Endothelial cell of umbilical vein (primary cell): Measurements from ENCODE around the gene ZMIZ1. TPM values are rescaled to one million over a fixed set of nuclear protein-coding genes. Genes with fewer than 3 reads are reported as not detected.

Experiments used
- BruUV-seq: library from RNA; stranded (reverse); fragments of 400-500 nt; replicated peaks from 2 replicates; lab custom pipeline; 2021; lab: Mats Ljungman, UMichigan
- CTCF ChIA-PET: fragments of 300-600, 350-600 bp; sonication (Branson Sonifier 250); formaldehyde crosslinking; loops from one replicate; lab custom pipeline; 2021; ENCODE audit warnings: antibody characterized with exemption, inconsistent platforms; lab: Charles Lee
- POLR2A ChIA-PET: fragments of 300-600, 350-600 bp; sonication (Branson Sonifier 250); formaldehyde crosslinking; loops from one replicate; lab custom pipeline; 2021; ENCODE audit warnings: antibody characterized with exemption, inconsistent platforms; lab: Charles Lee
- DNase-seq: peaks from one replicate; pipeline ENCODE4 v3.0.0-alpha.2; 2011; ENCODE audit warnings: low read depth, low spot score
- FAIRE-seq: peaks from 2 replicates; lab custom pipeline; 2011; peaks lifted over from hg19 to GRCh38; lab: Jason Lieb, UNC
- H2AFZ ChIP-seq: 2 replicates; pipeline ENCODE4 v1.6.0; 2012; ENCODE audit warnings: low read depth, low read length, control low read depth, inconsistent platforms
- H3K27ac ChIP-seq: 2 replicates; pipeline ENCODE4 v1.5.1; 2011; ENCODE audit warnings: low read depth, mild to moderate bottlenecking, control low read depth, low read length, moderate library complexity; ENCODE audit not compliant: insufficient read depth
- H3K27me3 ChIP-seq, 2 experiments: 2 replicates each; pipeline versions ENCODE4 v1.6.0 to v1.6.1; 2011; ENCODE audit warnings: low read length in 2 of 2, mixed read lengths in 1 of 2; ENCODE audit not compliant: control insufficient read depth in 2 of 2, insufficient read depth in 2 of 2
- H3K36me3 ChIP-seq, 2 experiments: 2 replicates in 1 of 2; 3 replicates in 1 of 2; pipeline ENCODE4 v1.5.1; 2011; ENCODE audit warnings: low read length in 2 of 2, mild to moderate bottlenecking in 1 of 2, moderate library complexity in 1 of 2; ENCODE audit not compliant: control insufficient read depth in 2 of 2, insufficient read depth in 2 of 2; ENCODE audit errors: extremely low read depth in 1 of 2
- H3K4me1 ChIP-seq: 3 replicates; pipeline ENCODE4 v1.5.1; 2011; ENCODE audit warnings: mild to moderate bottlenecking, low read length; ENCODE audit not compliant: control insufficient read depth, insufficient read depth; ENCODE audit errors: extremely low read depth
- H3K4me2 ChIP-seq: 2 replicates; pipeline ENCODE4 v1.6.1; 2011; ENCODE audit warnings: low read length, control low read depth, mixed read lengths; ENCODE audit not compliant: insufficient read depth
- H3K4me3 ChIP-seq, 3 experiments: fragments of 200-600 bp in 1 of 3; sonication (generic), shearing (Covaris generic) in 1 of 3; replicated peaks in 1 of 3; 2 replicates each; pipeline ENCODE4 v1.5.1; 2011 to 2016; ENCODE audit warnings: control low read depth in 3 of 3, low read length in 3 of 3, mild to moderate bottlenecking in 2 of 3, inconsistent platforms in 1 of 3, low read depth in 1 of 3, moderate library complexity in 1 of 3; ENCODE audit not compliant: insufficient read depth in 1 of 3
- H3K79me2 ChIP-seq: 2 replicates; pipeline ENCODE4 v1.6.0; 2012; ENCODE audit warnings: low read length, inconsistent platforms; ENCODE audit not compliant: control insufficient read depth, insufficient read depth
- H3K9ac ChIP-seq: replicated peaks from 2 replicates; pipeline ENCODE3; 2011; ENCODE audit warnings: low read length, control low read depth; ENCODE audit not compliant: insufficient read depth; ENCODE audit errors: extremely low read depth
- H3K9me1 ChIP-seq: replicated peaks from 3 replicates; pipeline ENCODE4 v1.6.0; 2011; ENCODE audit warnings: mild to moderate bottlenecking, low read length; ENCODE audit not compliant: control insufficient read depth, insufficient read depth; ENCODE audit errors: extremely low read depth
- H3K9me3 ChIP-seq: replicated peaks from 2 replicates; pipeline ENCODE4 v1.5.1; 2012; ENCODE audit warnings: low read length, inconsistent platforms; ENCODE audit not compliant: control insufficient read depth, insufficient read depth
- H4K20me1 ChIP-seq: replicated peaks from 2 replicates; pipeline ENCODE3; 2011; ENCODE audit warnings: mild to moderate bottlenecking, low read length; ENCODE audit not compliant: control insufficient read depth, insufficient read depth; ENCODE audit errors: extremely low read depth
- EZH2 ChIP-seq: IDR thresholded peaks from 2 replicates; pipeline ENCODE4 v1.6.1; 2012; ENCODE audit warnings: borderline replicate concordance, low read depth, mild to moderate bottlenecking, moderate library complexity, low read length, inconsistent platforms; ENCODE audit not compliant: severe bottlenecking
- FOS ChIP-seq: IDR thresholded peaks from 2 replicates; pipeline ENCODE4 v1.6.1; 2011; ENCODE audit warnings: mild to moderate bottlenecking, low read length, moderate library complexity, borderline replicate concordance; ENCODE audit not compliant: insufficient read depth
- GATA2 ChIP-seq: IDR thresholded peaks from 2 replicates; pipeline ENCODE4 v1.7.0; 2011; ENCODE audit warnings: low read depth, mild to moderate bottlenecking, moderate library complexity, mixed read lengths, low read length; ENCODE audit not compliant: insufficient read length, insufficient read depth
- JUN ChIP-seq: IDR thresholded peaks from 2 replicates; pipeline ENCODE4 v1.6.1; 2011; ENCODE audit warnings: borderline replicate concordance, low read depth; ENCODE audit not compliant: insufficient read length, insufficient read depth
- MYC ChIP-seq: IDR thresholded peaks from one replicate; pipeline ENCODE4 v1.6.1; 2011; ENCODE audit warnings: mild to moderate bottlenecking, low read depth, low read length
- POLR2A ChIP-seq: IDR thresholded peaks from 2 replicates; pipeline ENCODE4 v1.6.1; 2012; ENCODE audit warnings: low read depth, mild to moderate bottlenecking, control low read depth, low read length
- POLR2AphosphoS5 ChIP-seq: IDR thresholded peaks from 2 replicates; pipeline ENCODE4 v1.6.1; 2012; ENCODE audit warnings: low read depth, mild to moderate bottlenecking, control low read depth, low read length, moderate library complexity; ENCODE audit not compliant: insufficient read depth
- dilution Hi-C: fragments of 300-500 bp; cut with MboI; formaldehyde crosslinking; loops from one replicate; pipeline ENCODE4 v1.15.0; 2019; ENCODE audit warnings: low sequenced_read_pairs; ENCODE audit not compliant: extremely low pct_ligation_motif_present
- intact Hi-C: fragments of 100-400 bp; cut with micrococcal nuclease; formaldehyde crosslinking; loops from one replicate; pipeline ENCODE4 v1.10.0; 2022
- polyA plus RNA-seq, 4 experiments: library from polyadenylated mRNA; depleted of rRNA in 3 of 4; stranded (reverse) in 3 of 4; unstranded in 1 of 4; fragments of >200 nt; gene quantifications; 2 replicates each; pipeline versions ENCODE4 v1.2.1 to v1.2.3, GENCODE V29; 2011 to 2012; ENCODE audit warnings: missing spikeins in 1 of 4
- total RNA-seq: library from RNA; stranded (reverse); gene quantifications from 2 replicates; pipeline ENCODE4 v1.2.3, GENCODE V29; 2021
- TF ChIP-seq, protein P1 (sequence below): IDR thresholded peaks from 2 replicates; pipeline ENCODE4 v1.6.1; 2011; ENCODE audit not compliant: insufficient read depth, insufficient read length
- TF ChIP-seq, protein P2 (sequence below), 2 donors: IDR thresholded peaks; 1 replicate in 1 of 2; 2 replicates in 1 of 2; pipeline ENCODE4 v1.5.1; 2011; ENCODE audit warnings: low read length in 2 of 2, mild to moderate bottlenecking in 2 of 2, moderate library complexity in 2 of 2, control low read depth in 1 of 2, inconsistent platforms in 1 of 2, low read depth in 1 of 2; ENCODE audit not compliant: insufficient read depth in 1 of 2; ENCODE audit errors: extremely low read depth in 1 of 2

ZMIZ1 gene
- total and polyA plus RNA-seq, 2 donors (not counting 3 experiments of a cell fraction or from before 2014, with no cell fraction given) = 12.5 to 46.7 TPM

DNA sequence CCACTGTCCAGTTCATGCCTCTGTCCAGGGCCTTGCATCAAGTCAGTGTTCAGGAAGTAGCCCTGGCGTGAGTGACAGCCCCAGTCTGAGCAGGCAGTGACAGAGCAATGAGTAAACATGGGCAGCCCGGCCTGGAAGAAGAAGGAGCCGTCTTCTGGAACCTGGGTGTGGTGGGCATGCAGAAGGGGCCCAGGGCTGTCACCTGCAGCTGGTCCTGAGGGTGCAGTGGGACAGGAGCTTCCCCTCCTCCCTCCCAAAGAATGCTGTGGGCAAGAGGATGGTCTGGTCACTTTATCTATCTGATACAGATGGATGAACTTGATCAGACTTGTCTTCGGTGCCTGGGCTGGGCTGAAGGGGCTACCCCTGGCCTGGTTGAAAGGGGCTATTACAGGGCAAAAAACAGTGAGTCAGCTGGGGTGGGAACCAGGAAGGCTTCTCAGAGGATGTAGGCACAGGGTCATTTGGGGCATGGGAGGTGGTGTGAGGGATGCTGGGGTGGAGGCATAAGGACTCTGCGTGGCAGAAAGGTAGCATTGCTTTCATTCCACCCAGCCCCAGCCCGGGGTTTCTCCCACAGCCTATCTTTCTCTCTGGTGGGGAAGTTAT, 235.8 kb downstream of the ZMIZ1 start:
- H4K20me1 ChIP-seq = no peaks in the 10 kb centered on the region
- BruUV-seq = no TSS peak
- H3K4me1 ChIP-seq = no peaks in the 10 kb centered on the region
- POLR2A ChIA-PET = no interaction called here
- no peak for FAIRE-seq
- H3K4me3 ChIP-seq = no peak overlapping the region
- peaks cover 10 to 87% of the 10 kb centered on the region in 2 experiments for H3K36me3 ChIP-seq
- TF ChIP-seq MYC = no peak
- TF ChIP-seq POLR2AphosphoS5 = no peak
- TF ChIP-seq FOS = no peak
- TF ChIP-seq, protein P1, sequence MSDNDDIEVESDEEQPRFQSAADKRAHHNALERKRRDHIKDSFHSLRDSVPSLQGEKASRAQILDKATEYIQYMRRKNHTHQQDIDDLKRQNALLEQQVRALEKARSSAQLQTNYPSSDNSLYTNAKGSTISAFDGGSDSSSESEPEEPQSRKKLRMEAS = no peak
- no peak for TF ChIP-seq POLR2A
- TF ChIP-seq, protein P2, sequence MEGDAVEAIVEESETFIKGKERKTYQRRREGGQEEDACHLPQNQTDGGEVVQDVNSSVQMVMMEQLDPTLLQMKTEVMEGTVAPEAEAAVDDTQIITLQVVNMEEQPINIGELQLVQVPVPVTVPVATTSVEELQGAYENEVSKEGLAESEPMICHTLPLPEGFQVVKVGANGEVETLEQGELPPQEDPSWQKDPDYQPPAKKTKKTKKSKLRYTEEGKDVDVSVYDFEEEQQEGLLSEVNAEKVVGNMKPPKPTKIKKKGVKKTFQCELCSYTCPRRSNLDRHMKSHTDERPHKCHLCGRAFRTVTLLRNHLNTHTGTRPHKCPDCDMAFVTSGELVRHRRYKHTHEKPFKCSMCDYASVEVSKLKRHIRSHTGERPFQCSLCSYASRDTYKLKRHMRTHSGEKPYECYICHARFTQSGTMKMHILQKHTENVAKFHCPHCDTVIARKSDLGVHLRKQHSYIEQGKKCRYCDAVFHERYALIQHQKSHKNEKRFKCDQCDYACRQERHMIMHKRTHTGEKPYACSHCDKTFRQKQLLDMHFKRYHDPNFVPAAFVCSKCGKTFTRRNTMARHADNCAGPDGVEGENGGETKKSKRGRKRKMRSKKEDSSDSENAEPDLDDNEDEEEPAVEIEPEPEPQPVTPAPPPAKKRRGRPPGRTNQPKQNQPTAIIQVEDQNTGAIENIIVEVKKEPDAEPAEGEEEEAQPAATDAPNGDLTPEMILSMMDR (IDR thresholded peaks at IDR 0.05; ENCODE audit: extremely low read depth in 1 of 2, insufficient read depth in 1 of 2, low read depth in 1 of 2, low read length in 2 of 2) = no peak
- TF ChIP-seq JUN = no peak
- TF ChIP-seq GATA2 = no peak
- TF ChIP-seq EZH2 = no peak
- no peak overlapping the region for H3K27ac ChIP-seq
- no peaks in the 10 kb centered on the region for H3K9me1 ChIP-seq
- CTCF ChIA-PET = no interaction called here
- dilution Hi-C loops = no loop called here
- H3K79me2 ChIP-seq = no peaks in the 10 kb centered on the region
- intact Hi-C loops = no loop called here
- H3K27me3 ChIP-seq = no peaks in the 10 kb centered on the region
- H3K4me2 ChIP-seq = no peak overlapping the region
- H3K9ac ChIP-seq = no peak overlapping the region
- H3K9me3 ChIP-seq = no peaks in the 10 kb centered on the region
- H2AFZ ChIP-seq = no peak overlapping the region
- no peak for DNase-seq
